Osteocyte (in vitro differentiated cells): ENCODE data around the gene TMEM229B. TPM values are rescaled to one million over a fixed set of nuclear protein-coding genes. Genes with fewer than 3 reads are reported as not detected.

Experiments
- DNase-seq: peaks from one replicate; pipeline ENCODE4 v3.0.0; 2021; ENCODE audit warnings: mixed read lengths; ENCODE audit not compliant: unreplicated experiment; ENCODE audit errors: extremely low spot score
- H3K27ac Mint-ChIP-seq: one replicate; pipeline ENCODE4 v1.8.0; 2021; ENCODE audit warnings: mild to moderate bottlenecking, mixed read lengths; ENCODE audit not compliant: unreplicated experiment
- H3K27me3 Mint-ChIP-seq: one replicate; pipeline ENCODE4 v1.8.0; 2021; ENCODE audit warnings: mixed read lengths; ENCODE audit not compliant: unreplicated experiment
- H3K36me3 Mint-ChIP-seq: one replicate; pipeline ENCODE4 v1.8.0; 2021; ENCODE audit warnings: mixed read lengths; ENCODE audit not compliant: unreplicated experiment
- H3K4me1 Mint-ChIP-seq: one replicate; pipeline ENCODE4 v1.8.0; 2021; ENCODE audit warnings: mixed read lengths; ENCODE audit not compliant: unreplicated experiment
- H3K4me3 Mint-ChIP-seq: one replicate; pipeline ENCODE4 v1.8.0; 2021; ENCODE audit warnings: mild to moderate bottlenecking, moderate library complexity, mixed read lengths; ENCODE audit not compliant: unreplicated experiment
- H3K9me3 Mint-ChIP-seq: one replicate; pipeline ENCODE4 v1.8.0; 2021; ENCODE audit warnings: mixed read lengths; ENCODE audit not compliant: unreplicated experiment
- CTCF ChIP-seq: fragments of 200-600 bp; sonication (generic); IDR thresholded peaks from 2 replicates; pipeline ENCODE4 v1.5.0; 2021; ENCODE audit warnings: antibody characterized with exemption, mild to moderate bottlenecking, moderate library complexity
- total RNA-seq: library from RNA; stranded (reverse); gene quantifications from 2 replicates; pipeline ENCODE4 v1.2.1, GENCODE V29; 2021

TMEM229B gene
- total RNA-seq, 1 donor from 2014 or later, result 0.51 TPM

DNA sequence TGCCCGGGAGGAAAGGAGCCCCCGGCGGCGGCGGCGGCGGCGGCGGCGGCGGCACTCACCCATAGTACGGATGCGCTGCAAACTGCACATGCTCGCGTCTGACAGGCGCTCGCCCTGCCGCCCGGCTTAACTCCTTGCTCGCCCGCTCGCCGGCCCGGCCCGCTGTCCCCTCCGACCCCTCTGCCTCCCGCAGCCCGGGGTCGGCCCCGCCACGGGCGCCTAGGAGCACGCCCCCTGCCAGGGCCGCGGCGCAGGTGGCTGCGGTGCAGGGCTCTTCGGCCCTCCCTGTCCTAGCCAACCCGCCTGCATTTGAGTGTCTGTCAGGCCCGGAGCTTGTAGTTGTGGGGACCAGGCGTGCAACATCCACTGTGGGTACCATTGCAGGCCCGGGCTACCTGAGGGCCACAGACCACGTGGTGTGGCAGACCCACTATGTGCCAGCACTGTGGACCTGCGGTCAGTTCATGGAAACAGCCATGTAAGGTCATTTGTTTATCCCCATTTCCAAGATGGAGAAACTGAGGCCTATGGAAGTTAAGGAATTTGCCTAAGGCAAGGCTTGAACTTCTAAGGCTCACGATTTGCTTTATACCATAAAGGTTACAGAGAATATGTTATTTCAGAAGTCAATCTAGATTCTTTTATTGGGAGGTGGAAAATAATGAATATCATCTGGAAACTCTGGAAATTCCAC lies 27.0 kb upstream of the TMEM229B start:
- H3K36me3 Mint-ChIP-seq, result no peaks in the 10 kb centered on the region
- H3K4me3 Mint-ChIP-seq, result peak overlapping the region; percentile 62
- peaks cover 60% of the 10 kb centered on the region for H3K27me3 Mint-ChIP-seq
- H3K9me3 Mint-ChIP-seq, result no peaks in the 10 kb centered on the region
- no peak overlapping the region for H3K27ac Mint-ChIP-seq
- H3K4me1 Mint-ChIP-seq, result no peaks in the 10 kb centered on the region
- no peak for TF ChIP-seq CTCF
- no peak for DNase-seq

GRCh38 chr14:67514650-67515385 lies 26.3 kb upstream of the TMEM229B start:
- H3K27me3 Mint-ChIP-seq, result peaks cover 58% of the 10 kb centered on the region

DNA sequence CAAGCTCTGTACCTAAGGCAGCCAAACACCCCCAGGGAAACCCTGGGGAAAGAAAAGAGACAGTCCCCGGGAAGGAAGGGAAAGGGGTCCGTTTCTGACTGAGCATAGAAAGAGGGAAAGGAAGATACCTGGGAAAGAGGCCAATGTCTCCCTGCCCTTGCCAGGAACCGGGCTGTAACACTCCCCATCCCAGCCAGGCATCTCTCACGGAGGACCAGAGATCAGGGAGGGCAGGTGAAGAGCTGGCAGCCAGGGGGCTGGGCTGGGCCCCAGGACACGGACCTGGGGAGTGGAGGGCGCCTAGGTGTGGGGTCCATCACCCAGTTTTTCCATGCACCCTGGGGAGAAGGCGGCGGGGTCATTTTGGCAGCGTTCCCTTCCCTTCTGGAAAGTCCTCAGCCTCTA lies 25.7 kb upstream of the TMEM229B start:
- H3K27me3 Mint-ChIP-seq, result peaks cover 52% of the 10 kb centered on the region

More at GRCh38 chr14:67514650-67515385, 26.3 kb upstream of the TMEM229B start:
- Mint-ChIP-seq H3K27ac (no peak overlapping the region), H3K4me1 (no peaks in the 10 kb centered on the region), H3K4me3 (peak overlapping the region; percentile 76), H3K36me3 (no peaks in the 10 kb centered on the region), H3K9me3 (no peaks in the 10 kb centered on the region)
- no peak for DNase-seq
- no peak for TF ChIP-seq CTCF

DNA sequence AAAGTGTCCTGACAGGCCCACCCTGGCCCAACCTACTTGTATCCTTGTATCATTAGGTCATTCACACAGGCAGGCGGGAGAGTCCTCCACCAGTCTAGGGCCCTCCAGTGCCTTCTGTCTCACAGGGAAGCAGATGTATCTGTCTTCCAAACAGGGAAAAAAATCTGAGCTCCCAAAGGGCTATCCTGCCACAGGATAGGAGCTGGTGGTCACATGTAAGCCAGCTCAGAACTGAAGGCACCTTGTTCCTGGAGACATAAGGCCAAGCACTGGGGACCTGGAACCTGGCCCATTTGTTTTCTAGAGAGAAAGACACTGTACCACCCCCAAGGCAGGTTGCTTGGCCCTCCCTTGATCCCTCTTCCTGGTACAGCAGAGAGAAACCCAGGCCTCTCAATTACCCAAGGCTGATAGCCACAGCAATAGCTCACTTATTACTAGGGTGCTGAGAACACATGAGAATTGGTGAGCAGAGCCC lies 25.1 kb upstream of the TMEM229B start:
- peaks cover 47% of the 10 kb centered on the region for H3K27me3 Mint-ChIP-seq
- H3K4me1 Mint-ChIP-seq, result no peaks in the 10 kb centered on the region
- H3K27ac Mint-ChIP-seq, result no peak overlapping the region
- H3K36me3 Mint-ChIP-seq, result no peaks in the 10 kb centered on the region
- no peak for TF ChIP-seq CTCF
- no peak for DNase-seq
- H3K9me3 Mint-ChIP-seq, result no peaks in the 10 kb centered on the region
- peak overlapping the region; percentile 57 for H3K4me3 Mint-ChIP-seq

More for the DNA sequence above, 25.7 kb upstream of the TMEM229B start:
- no peak for TF ChIP-seq CTCF
- H3K36me3 Mint-ChIP-seq, result no peaks in the 10 kb centered on the region
- H3K4me3 Mint-ChIP-seq, result peak overlapping the region; percentile 76
- no peak for DNase-seq
- H3K9me3 Mint-ChIP-seq, result no peaks in the 10 kb centered on the region
- H3K4me1 Mint-ChIP-seq, result no peaks in the 10 kb centered on the region
- no peak overlapping the region for H3K27ac Mint-ChIP-seq
